HepG2 (cell line): Measurements from ENCODE around the gene WSB2. TPM values are rescaled to one million over a fixed set of nuclear protein-coding genes. Genes with fewer than 3 reads are reported as not detected.

Source experiments
- EP300 ChIP-seq, 3 experiments: sonication (generic) in 1 of 3; formaldehyde crosslinking in 1 of 3; IDR thresholded peaks; 2 replicates each; pipeline versions ENCODE4 v1.5.1 to v1.6.1; 2011 to 2020; ENCODE audit warnings: low read depth in 2 of 3, low read length in 2 of 3, borderline replicate concordance in 1 of 3, improper control_type of control experiment in 1 of 3, mild to moderate bottlenecking in 1 of 3, missing genetic modification reagents in 1 of 3, moderate library complexity in 1 of 3
- FOSL1 ChIP-seq: sonication (generic); formaldehyde crosslinking; IDR thresholded peaks from 2 replicates; pipeline ENCODE4 v1.9.0; 2021; ENCODE audit warnings: missing genetic modification reagents, borderline replicate concordance
- HNF4A ChIP-seq: sonication (generic); formaldehyde crosslinking; IDR thresholded peaks from 2 replicates; pipeline ENCODE4 v1.4.0; 2020; ENCODE audit warnings: missing genetic modification reagents
- PHF20 ChIP-seq: sonication (generic); formaldehyde crosslinking; IDR thresholded peaks from 2 replicates; pipeline ENCODE4 v1.5.0; 2020; ENCODE audit warnings: mild to moderate bottlenecking, missing genetic modification reagents
- ZBED4 ChIP-seq: sonication (generic); formaldehyde crosslinking; IDR thresholded peaks from 2 replicates; pipeline ENCODE4 v1.4.0; 2020; ENCODE audit warnings: missing genetic modification reagents, borderline replicate concordance
- ZNF235 ChIP-seq: sonication (generic); formaldehyde crosslinking; IDR thresholded peaks from 2 replicates; pipeline ENCODE4 v1.8.1; 2023; ENCODE audit warnings: mild to moderate bottlenecking, missing genetic modification reagents, borderline replicate concordance
- ZNF281 ChIP-seq: sonication (generic); formaldehyde crosslinking; IDR thresholded peaks from 2 replicates; pipeline ENCODE4 v1.4.0; 2020; ENCODE audit warnings: missing genetic modification reagents, borderline replicate concordance
- ZNF333 ChIP-seq: sonication (generic); formaldehyde crosslinking; IDR thresholded peaks from 2 replicates; pipeline ENCODE4 v1.4.0; 2020; ENCODE audit warnings: mild to moderate bottlenecking, missing genetic modification reagents, borderline replicate concordance
- ZNF337 ChIP-seq: sonication (generic); formaldehyde crosslinking; IDR thresholded peaks from 2 replicates; pipeline ENCODE4 v1.5.1; 2020; ENCODE audit warnings: missing genetic modification reagents, low read depth, mild to moderate bottlenecking, borderline replicate concordance
- ZNF350 ChIP-seq: sonication (generic); formaldehyde crosslinking; IDR thresholded peaks from 2 replicates; pipeline ENCODE4 v1.4.0; 2020; ENCODE audit warnings: mild to moderate bottlenecking, low read depth, missing genetic modification reagents, borderline replicate concordance
- ZNF710 ChIP-seq: sonication (generic); formaldehyde crosslinking; IDR thresholded peaks from 2 replicates; pipeline ENCODE4 v1.5.0; 2020; ENCODE audit warnings: mild to moderate bottlenecking, missing genetic modification reagents, borderline replicate concordance
- ZNF780A ChIP-seq: sonication (generic); formaldehyde crosslinking; IDR thresholded peaks from 2 replicates; pipeline ENCODE4 v1.8.0; 2022; ENCODE audit warnings: mild to moderate bottlenecking, missing genetic modification reagents, moderate library complexity
- polyA plus RNA-seq, 8 experiments: library from polyadenylated mRNA; depleted of rRNA in 3 of 8; stranded (reverse) in 7 of 8; unstranded in 1 of 8; fragments of >200 nt; fragmentation: Illumina TruSeq in 4 of 8; extraction: Trizol in 4 of 8; gene quantifications; 2 replicates each; pipeline versions ENCODE4 v1.2.1 to v1.2.3, GENCODE V29; 2011 to 2016; ENCODE audit warnings: low read depth in 4 of 8, missing spikeins in 1 of 8, mixed read lengths in 1 of 8; ENCODE audit not compliant: insufficient read depth in 1 of 8
- total RNA-seq, 5 experiments: library from RNA; depleted of rRNA; stranded (reverse); fragments of >200 nt; fragmentation: Illumina TruSeq; extraction: Trizol; gene quantifications; 2 replicates each; pipeline ENCODE4 v1.2.3, GENCODE V29; 2016; ENCODE audit warnings: low read depth in 1 of 5

The WSB2 gene
- total and polyA plus RNA-seq, 2 of the 13 experiments (the other 11 are each of a cell fraction or from before 2014, with no cell fraction given) = 31.0 to 82.8 TPM

GRCh38 chr12:117994551-117995438 is 66.2 kb downstream of the WSB2 start (continued):
- TF ChIP-seq ZNF333 (CRISPR knock-in tag) (no peak), ZNF337 (no peak), ZNF710 (CRISPR knock-in tag) (no peak), HNF4A (CRISPR knock-in tag) (no peak), PHF20 (no peak), FOSL1 (CRISPR knock-in tag) (no peak), ZNF780A (CRISPR knock-in tag) (no peak), ZBED4 (no peak), ZNF235 (CRISPR knock-in tag) (no peak), ZNF281 (CRISPR knock-in tag) (no peak), EP300 (IDR thresholded peaks at IDR 0.05; ENCODE audit: low read depth in 2 of 2, low read length in 2 of 2) (no peak), EP300 (CRISPR knock-in tag; IDR thresholded peaks at IDR 0.05; ENCODE audit: borderline replicate concordance) (no peak), ZNF350 (CRISPR knock-in tag) (no peak)
